H9 (cell line): ENCODE results near the gene PGM1. TPM values are rescaled to one million over a fixed set of nuclear protein-coding genes. Genes with fewer than 3 reads are reported as not detected.

ENCODE experiments used
- DNase-seq: peaks from one replicate; pipeline ENCODE4 v3.0.0-alpha.2; 2017
- H2AFZ ChIP-seq: one replicate; pipeline ENCODE4 v1.6.1; 2013; ENCODE audit warnings: mild to moderate bottlenecking, low read length, control low read depth, moderate library complexity
- H2AK5ac ChIP-seq: 2 replicates; pipeline ENCODE4 v1.6.1; 2013; ENCODE audit warnings: low read length, control low read depth, mixed read lengths; ENCODE audit not compliant: insufficient read length
- H2BK120ac ChIP-seq: one replicate; pipeline ENCODE4 v1.6.1; 2013; ENCODE audit warnings: low read depth, mild to moderate bottlenecking, low read length, control low read depth, inconsistent platforms; ENCODE audit not compliant: poor library complexity, severe bottlenecking
- H2BK12ac ChIP-seq: 2 replicates; pipeline ENCODE4 v1.6.1; 2013; ENCODE audit warnings: low read length, control low read depth, mixed read lengths, low read depth; ENCODE audit not compliant: insufficient read length
- H2BK15ac ChIP-seq: 2 replicates; pipeline ENCODE4 v1.6.1; 2013; ENCODE audit warnings: low read depth, low read length, control low read depth
- H2BK20ac ChIP-seq: one replicate; pipeline ENCODE4 v1.6.1; 2013; ENCODE audit warnings: low read depth, mild to moderate bottlenecking, low read length, control low read depth, inconsistent platforms; ENCODE audit not compliant: poor library complexity, severe bottlenecking
- H2BK5ac ChIP-seq: 2 replicates; pipeline ENCODE4 v1.6.1; 2013; ENCODE audit warnings: low read length, control low read depth, mixed read lengths; ENCODE audit not compliant: insufficient read length
- H3K14ac ChIP-seq: 2 replicates; pipeline ENCODE4 v1.6.1; 2013; ENCODE audit warnings: low read length, control low read depth; ENCODE audit not compliant: insufficient read depth
- H3K18ac ChIP-seq: 2 replicates; pipeline ENCODE4 v1.6.1; 2013; ENCODE audit warnings: low read depth, mild to moderate bottlenecking, mixed read lengths, low read length, control low read depth; ENCODE audit not compliant: insufficient read length
- H3K23ac ChIP-seq: 2 replicates; pipeline ENCODE4 v1.6.1; 2013; ENCODE audit warnings: low read length, control low read depth, mixed read lengths, low read depth; ENCODE audit not compliant: insufficient read length
- H3K23me2 ChIP-seq: 2 replicates; pipeline ENCODE4 v1.6.1; 2013; ENCODE audit warnings: low read depth, mild to moderate bottlenecking, mixed read lengths, low read length, control low read depth; ENCODE audit not compliant: insufficient read length, poor library complexity, severe bottlenecking
- H3K27ac ChIP-seq: 2 replicates; pipeline ENCODE4 v1.5.1; 2013; ENCODE audit warnings: low read length, control low read depth, mixed read lengths, low read depth; ENCODE audit not compliant: insufficient read length
- H3K27me3 ChIP-seq: 2 replicates; pipeline ENCODE4 v1.6.1; 2013; ENCODE audit warnings: low read length, control low read depth, inconsistent platforms; ENCODE audit not compliant: insufficient read depth
- H3K4ac ChIP-seq: 2 replicates; pipeline ENCODE4 v1.6.1; 2013; ENCODE audit warnings: low read depth, mild to moderate bottlenecking, control low read depth, inconsistent platforms, low read length, moderate library complexity
- H3K4me1 ChIP-seq: 2 replicates; pipeline ENCODE4 v1.6.1; 2013; ENCODE audit warnings: low read length, control low read depth, inconsistent platforms; ENCODE audit not compliant: insufficient read depth
- H3K4me2 ChIP-seq: 2 replicates; pipeline ENCODE4 v1.6.1; 2013; ENCODE audit warnings: low read length, control low read depth, mixed read lengths; ENCODE audit not compliant: insufficient read length, insufficient read depth
- H3K56ac ChIP-seq: 2 replicates; pipeline ENCODE4 v1.6.1; 2013; ENCODE audit warnings: low read depth, mild to moderate bottlenecking, mixed read lengths, low read length, control low read depth; ENCODE audit not compliant: insufficient read length
- H3K79me1 ChIP-seq: 2 replicates; pipeline ENCODE4 v1.6.1; 2013; ENCODE audit warnings: low read depth, mild to moderate bottlenecking, moderate library complexity, low read length, control low read depth, inconsistent platforms; ENCODE audit not compliant: insufficient read depth, poor library complexity, severe bottlenecking
- H3K79me2 ChIP-seq: 2 replicates; pipeline ENCODE4 v1.6.1; 2013; ENCODE audit warnings: low read length, control low read depth, inconsistent platforms; ENCODE audit not compliant: insufficient read depth
- H3K9ac ChIP-seq: 2 replicates; pipeline ENCODE4 v1.6.1; 2013; ENCODE audit warnings: low read length, control low read depth, mixed read lengths; ENCODE audit not compliant: insufficient read length; ENCODE audit errors: extremely low read depth
- H3K9me3 ChIP-seq: one replicate; pipeline ENCODE4 v1.6.1; 2013; ENCODE audit warnings: low read depth, low read length, inconsistent platforms; ENCODE audit not compliant: control insufficient read depth
- H3T11ph ChIP-seq: one replicate; pipeline ENCODE4 v1.6.1; 2013; ENCODE audit warnings: mild to moderate bottlenecking, low read length, control low read depth, inconsistent platforms
- H4K20me1 ChIP-seq: one replicate; pipeline ENCODE4 v1.6.1; 2013; ENCODE audit not compliant: control insufficient read depth, insufficient read length, insufficient read depth
- H4K5ac ChIP-seq: 2 replicates; pipeline ENCODE4 v1.6.1; 2013; ENCODE audit warnings: low read depth, mild to moderate bottlenecking, mixed read lengths, low read length, control low read depth; ENCODE audit not compliant: insufficient read length
- H4K8ac ChIP-seq: replicated peaks from 2 replicates; pipeline ENCODE4 v1.6.1; 2013; ENCODE audit warnings: low read length, control low read depth, mixed read lengths, low read depth; ENCODE audit not compliant: insufficient read length
- H4K91ac ChIP-seq: 2 replicates; pipeline ENCODE4 v1.6.1; 2013; ENCODE audit warnings: low read depth, mild to moderate bottlenecking, moderate library complexity, mixed read lengths, low read length, control low read depth; ENCODE audit not compliant: insufficient read length
- H3K27ac Mint-ChIP-seq, 3 experiments: 2 replicates in 2 of 3; 3 replicates in 1 of 3; pipeline ENCODE4 v1.8.0; 2020 to 2021; ENCODE audit warnings: mixed read lengths in 3 of 3, mild to moderate bottlenecking in 1 of 3, moderate library complexity in 1 of 3
- H3K27me3 Mint-ChIP-seq: 2 replicates; pipeline ENCODE4 v1.8.0; 2021; ENCODE audit warnings: low read depth, mild to moderate bottlenecking, moderate library complexity, mixed read lengths
- H3K36me3 Mint-ChIP-seq, 3 experiments: 2 replicates in 2 of 3; 3 replicates in 1 of 3; pipeline ENCODE4 v1.8.0; 2020 to 2021; ENCODE audit warnings: low read depth in 3 of 3, mixed read lengths in 3 of 3; ENCODE audit not compliant: insufficient read depth in 1 of 3
- H3K4me1 Mint-ChIP-seq, 2 experiments: 2 replicates each; pipeline ENCODE4 v1.8.0; 2020; ENCODE audit warnings: mixed read lengths in 2 of 2
- H3K4me3 Mint-ChIP-seq, 2 experiments: 2 replicates in 1 of 2; 3 replicates in 1 of 2; pipeline ENCODE4 v1.8.0; 2020 to 2021; ENCODE audit warnings: mild to moderate bottlenecking in 2 of 2, mixed read lengths in 2 of 2, moderate library complexity in 1 of 2
- H3K9me3 Mint-ChIP-seq, 2 experiments: 2 replicates in 1 of 2; 3 replicates in 1 of 2; pipeline ENCODE4 v1.8.0; 2020; ENCODE audit warnings: mild to moderate bottlenecking in 2 of 2, mixed read lengths in 2 of 2, moderate library complexity in 1 of 2
- WGBS: extraction: QIAGEN DNeasy Blood & Tissue Kit; methylation state at CpG from one replicate; pipeline ENCODE4 v1.1.7; 2013; ENCODE audit warnings: missing lambda C conversion rate, low lambda C conversion rate, mixed read lengths; ENCODE audit not compliant: insufficient read length; ENCODE audit errors: extremely low coverage; 5-methylcytosine and 5-hydroxymethylcytosine counted together
- total RNA-seq: library from RNA; stranded (reverse); gene quantifications from 2 replicates; pipeline ENCODE4 v1.2.1, GENCODE V29; 2021
- TF ChIP-seq, protein P1 (sequence below): fragments of 200-600 bp; sonication (generic); conservative IDR thresholded peaks from 3 replicates; pipeline ENCODE4 v1.8.0; 2021; ENCODE audit warnings: antibody characterized with exemption, mild to moderate bottlenecking

PGM1 gene
- total RNA-seq, 1 experiment from 2014 or later = 56.4 TPM

DNA sequence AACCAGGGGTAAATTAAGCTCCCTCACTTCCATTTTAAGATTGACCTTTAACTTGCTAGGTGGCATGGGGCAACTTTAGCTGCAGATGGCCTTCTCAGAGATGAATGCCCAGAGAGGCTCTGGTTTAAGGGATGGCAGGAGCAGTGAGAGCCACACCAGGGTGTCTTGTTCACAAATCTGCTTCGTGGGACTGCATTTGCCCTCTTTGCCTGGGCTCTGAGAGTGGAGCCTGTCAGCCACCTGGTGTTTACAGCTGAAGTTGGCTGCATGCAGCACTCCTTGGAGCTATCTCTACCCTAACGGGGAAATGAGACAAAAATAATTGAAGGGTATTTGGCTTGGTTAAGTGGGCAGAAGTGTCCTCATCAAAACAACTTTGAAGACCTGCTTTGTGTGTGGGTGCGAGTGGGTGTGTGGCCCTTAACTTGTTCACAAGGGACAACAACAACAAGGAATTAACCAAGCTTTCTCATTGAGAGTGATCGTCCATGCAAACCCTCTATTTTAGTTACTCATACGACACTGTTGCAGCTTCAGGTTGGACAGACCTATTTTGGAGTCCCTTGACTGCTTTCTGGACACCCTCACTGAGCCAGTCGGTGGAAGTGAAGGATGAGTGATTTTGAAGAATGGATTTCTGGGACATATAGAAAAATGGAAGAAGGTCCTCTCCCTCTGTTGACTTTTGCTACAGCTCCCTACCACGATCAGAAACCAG is 29.8 kb downstream of the PGM1 start:
- no peaks in the 10 kb centered on the region for H3K9me3 Mint-ChIP-seq
- peaks cover 20 to 26% of the 10 kb centered on the region in 2 experiments for H3K4me1 Mint-ChIP-seq
- H3K23ac ChIP-seq = no peak overlapping the region
- WGBS = no CpG with 5 or more reads among the region's 7 CpGs
- H3K4ac ChIP-seq = no peak overlapping the region
- TF ChIP-seq, protein P1, sequence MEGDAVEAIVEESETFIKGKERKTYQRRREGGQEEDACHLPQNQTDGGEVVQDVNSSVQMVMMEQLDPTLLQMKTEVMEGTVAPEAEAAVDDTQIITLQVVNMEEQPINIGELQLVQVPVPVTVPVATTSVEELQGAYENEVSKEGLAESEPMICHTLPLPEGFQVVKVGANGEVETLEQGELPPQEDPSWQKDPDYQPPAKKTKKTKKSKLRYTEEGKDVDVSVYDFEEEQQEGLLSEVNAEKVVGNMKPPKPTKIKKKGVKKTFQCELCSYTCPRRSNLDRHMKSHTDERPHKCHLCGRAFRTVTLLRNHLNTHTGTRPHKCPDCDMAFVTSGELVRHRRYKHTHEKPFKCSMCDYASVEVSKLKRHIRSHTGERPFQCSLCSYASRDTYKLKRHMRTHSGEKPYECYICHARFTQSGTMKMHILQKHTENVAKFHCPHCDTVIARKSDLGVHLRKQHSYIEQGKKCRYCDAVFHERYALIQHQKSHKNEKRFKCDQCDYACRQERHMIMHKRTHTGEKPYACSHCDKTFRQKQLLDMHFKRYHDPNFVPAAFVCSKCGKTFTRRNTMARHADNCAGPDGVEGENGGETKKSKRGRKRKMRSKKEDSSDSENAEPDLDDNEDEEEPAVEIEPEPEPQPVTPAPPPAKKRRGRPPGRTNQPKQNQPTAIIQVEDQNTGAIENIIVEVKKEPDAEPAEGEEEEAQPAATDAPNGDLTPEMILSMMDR = no peak; the same call in 2 of the 3 replicates
- H3K23me2 ChIP-seq = no peaks in the 10 kb centered on the region
- H3K79me2 ChIP-seq = no peaks in the 10 kb centered on the region
- no peak overlapping the region for H2BK15ac ChIP-seq
- H2BK120ac ChIP-seq = no peak overlapping the region
- H3K56ac ChIP-seq = no peak overlapping the region
- H3K4me1 ChIP-seq = no peaks in the 10 kb centered on the region
- H2AFZ ChIP-seq = no peak overlapping the region
- H3K27me3 Mint-ChIP-seq = no peaks in the 10 kb centered on the region
- H3T11ph ChIP-seq = no peak overlapping the region
- no peak overlapping the region for H4K8ac ChIP-seq
- no peak overlapping the region for H4K91ac ChIP-seq
- H3K27me3 ChIP-seq = no peaks in the 10 kb centered on the region
- no peak overlapping the region for H4K5ac ChIP-seq
- no peak for DNase-seq
- H3K27ac Mint-ChIP-seq = no peak overlapping the region
- no peak overlapping the region; the same call in 1 of the 2 replicates for H3K14ac ChIP-seq
- H3K4me3 Mint-ChIP-seq = no peak overlapping the region
- H3K4me2 ChIP-seq = no peak overlapping the region
- no peaks in the 10 kb centered on the region; a peak in 1 of 7 replicates for H3K36me3 Mint-ChIP-seq
- H3K9ac ChIP-seq = no peak overlapping the region
- H3K27ac ChIP-seq = no peak overlapping the region
- no peak overlapping the region for H3K18ac ChIP-seq
- no peak overlapping the region for H2AK5ac ChIP-seq
- no peaks in the 10 kb centered on the region for H3K9me3 ChIP-seq
- H4K20me1 ChIP-seq = no peaks in the 10 kb centered on the region
- no peak overlapping the region for H2BK20ac ChIP-seq
- H3K79me1 ChIP-seq = no peaks in the 10 kb centered on the region
- no peak overlapping the region for H2BK5ac ChIP-seq
- no peak overlapping the region for H2BK12ac ChIP-seq
